Activated CD8-positive, alpha-beta T cell treated with anti-CD3 and anti-CD28 coated beads for 36 hours (primary cell): ENCODE data around the gene SERPIND1. TPM values are rescaled to one million over a fixed set of nuclear protein-coding genes. Genes with fewer than 3 reads are reported as not detected.
"Not testable (repeated sequence)": the region's sequence is repeated elsewhere in the genome, so short reads cannot be mapped to it uniquely, and the experiment has no call there.

Experiments
- ATAC-seq: fragments of 200-7000 bp; cut with Tn5 transposase; one replicate; pipeline ENCODE4 v1.10.0; 2021; ENCODE audit warnings: mild to moderate bottlenecking, moderate library complexity
- CTCF ChIA-PET: fragments of 350-600 bp; sonication (Branson Sonifier 250); formaldehyde crosslinking; loops from one replicate; lab custom pipeline; 2021; ENCODE audit warnings: antibody characterized with exemption; lab: Charles Lee
- POLR2A ChIA-PET: fragments of 350-600 bp; sonication (Branson Sonifier 250); formaldehyde crosslinking; loops from one replicate; lab custom pipeline; 2021; ENCODE audit warnings: antibody characterized with exemption; lab: Charles Lee
- DNase-seq: peaks from one replicate; pipeline ENCODE4 v3.0.0-alpha.2; 2020
- H3K27ac Mint-ChIP-seq: one replicate; pipeline ENCODE4 v1.8.0; 2021; ENCODE audit warnings: mild to moderate bottlenecking, mixed read lengths
- H3K27me3 Mint-ChIP-seq: one replicate; pipeline ENCODE4 v1.8.0; 2021; ENCODE audit warnings: mixed read lengths
- H3K36me3 Mint-ChIP-seq: one replicate; pipeline ENCODE4 v1.8.0; 2021; ENCODE audit warnings: low read depth, mixed read lengths
- H3K4me1 Mint-ChIP-seq: one replicate; pipeline ENCODE4 v1.8.0; 2021; ENCODE audit warnings: low read depth, mixed read lengths
- H3K4me3 Mint-ChIP-seq: one replicate; pipeline ENCODE4 v1.8.0; 2021; ENCODE audit warnings: mild to moderate bottlenecking, moderate library complexity, mixed read lengths
- H3K9me3 Mint-ChIP-seq: one replicate; pipeline ENCODE4 v1.8.0; 2021; ENCODE audit warnings: mixed read lengths
- intact Hi-C: fragments of 100-400 bp; cut with micrococcal nuclease; formaldehyde crosslinking; loops from one replicate; pipeline ENCODE4 v1.10.0; 2022
- total RNA-seq, 2 experiments: library from RNA; stranded (reverse); gene quantifications; one replicate each; pipeline ENCODE4 v1.2.3, GENCODE V29; 2021
- TF ChIP-seq, protein P1 (sequence below): fragments of 200-600 bp; IDR thresholded peaks from one replicate; pipeline ENCODE4 v1.8.0; 2022; ENCODE audit warnings: antibody characterized with exemption, mild to moderate bottlenecking

SERPIND1 gene
- total RNA-seq, 2 experiments from 2014 or later, result not detected

DNA sequence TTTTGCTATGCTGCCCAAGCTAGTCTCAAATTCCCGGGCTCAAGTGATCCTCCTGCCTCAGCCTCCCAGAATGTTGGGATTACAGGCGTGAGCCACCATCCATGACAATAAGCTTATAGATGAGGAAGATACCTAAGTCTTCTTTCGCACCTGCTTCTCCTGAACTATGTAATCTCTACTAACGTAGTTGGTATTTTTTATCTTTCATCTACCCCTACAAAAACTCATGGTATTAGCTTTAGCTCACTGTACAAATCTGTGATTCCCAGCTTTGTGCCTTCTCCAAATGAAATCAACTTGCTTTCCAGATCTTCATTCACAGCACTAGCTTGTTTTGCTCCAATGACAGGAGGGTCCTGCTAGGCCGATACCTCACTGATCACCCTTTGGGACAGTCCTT, 48.3 kb downstream of the SERPIND1 start:
- Mint-ChIP-seq H3K9me3 (no peaks in the 10 kb centered on the region), H3K4me3 (no peak overlapping the region), H3K36me3 (peaks cover 3% of the 10 kb centered on the region), H3K27me3 (no peaks in the 10 kb centered on the region), H3K4me1 (no peaks in the 10 kb centered on the region), H3K27ac (peak overlapping the region; percentile 24)
- ChIA-PET POLR2A (no interaction called here), CTCF (no interaction called here)
- DNase-seq (no peak), ATAC-seq (no peak)
- intact Hi-C loops, result no loop called here
- TF ChIP-seq, protein P1, sequence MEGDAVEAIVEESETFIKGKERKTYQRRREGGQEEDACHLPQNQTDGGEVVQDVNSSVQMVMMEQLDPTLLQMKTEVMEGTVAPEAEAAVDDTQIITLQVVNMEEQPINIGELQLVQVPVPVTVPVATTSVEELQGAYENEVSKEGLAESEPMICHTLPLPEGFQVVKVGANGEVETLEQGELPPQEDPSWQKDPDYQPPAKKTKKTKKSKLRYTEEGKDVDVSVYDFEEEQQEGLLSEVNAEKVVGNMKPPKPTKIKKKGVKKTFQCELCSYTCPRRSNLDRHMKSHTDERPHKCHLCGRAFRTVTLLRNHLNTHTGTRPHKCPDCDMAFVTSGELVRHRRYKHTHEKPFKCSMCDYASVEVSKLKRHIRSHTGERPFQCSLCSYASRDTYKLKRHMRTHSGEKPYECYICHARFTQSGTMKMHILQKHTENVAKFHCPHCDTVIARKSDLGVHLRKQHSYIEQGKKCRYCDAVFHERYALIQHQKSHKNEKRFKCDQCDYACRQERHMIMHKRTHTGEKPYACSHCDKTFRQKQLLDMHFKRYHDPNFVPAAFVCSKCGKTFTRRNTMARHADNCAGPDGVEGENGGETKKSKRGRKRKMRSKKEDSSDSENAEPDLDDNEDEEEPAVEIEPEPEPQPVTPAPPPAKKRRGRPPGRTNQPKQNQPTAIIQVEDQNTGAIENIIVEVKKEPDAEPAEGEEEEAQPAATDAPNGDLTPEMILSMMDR, result no peak

DNA sequence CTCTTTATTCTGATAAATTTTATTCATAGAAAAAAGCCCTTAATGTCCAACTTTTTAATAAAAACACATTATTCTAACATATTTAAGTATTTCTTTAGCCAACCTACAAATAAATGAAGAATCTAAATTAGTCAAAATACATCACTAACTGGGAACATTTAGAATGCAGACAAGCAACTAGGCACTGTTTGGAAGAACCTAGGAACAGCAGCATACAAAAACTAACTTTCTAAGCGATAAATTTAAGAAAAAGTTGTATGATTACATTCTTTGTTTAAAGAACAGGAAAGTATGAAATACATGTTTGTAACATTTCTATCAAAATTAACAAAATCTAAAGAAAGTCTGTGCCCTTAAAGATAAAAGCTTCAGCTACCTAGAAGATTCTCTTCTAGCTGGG, 49.4 kb downstream of the SERPIND1 start:
- POLR2A ChIA-PET, result no interaction called here
- Mint-ChIP-seq H3K9me3 (no peaks in the 10 kb centered on the region), H3K4me1 (no peaks in the 10 kb centered on the region), H3K27me3 (no peaks in the 10 kb centered on the region), H3K36me3 (peaks cover 7% of the 10 kb centered on the region), H3K27ac (no peak overlapping the region), H3K4me3 (no peak overlapping the region)
- TF ChIP-seq, protein P1, result no peak
- no peak for ATAC-seq
- no peak for DNase-seq
- CTCF ChIA-PET, result interaction anchor here (1.2 kb wide), 1 partner anchor 39 kb away, joined by 5 read pairs; no protein-coding TSS in a partner anchor
- intact Hi-C loops, result no loop called here

DNA sequence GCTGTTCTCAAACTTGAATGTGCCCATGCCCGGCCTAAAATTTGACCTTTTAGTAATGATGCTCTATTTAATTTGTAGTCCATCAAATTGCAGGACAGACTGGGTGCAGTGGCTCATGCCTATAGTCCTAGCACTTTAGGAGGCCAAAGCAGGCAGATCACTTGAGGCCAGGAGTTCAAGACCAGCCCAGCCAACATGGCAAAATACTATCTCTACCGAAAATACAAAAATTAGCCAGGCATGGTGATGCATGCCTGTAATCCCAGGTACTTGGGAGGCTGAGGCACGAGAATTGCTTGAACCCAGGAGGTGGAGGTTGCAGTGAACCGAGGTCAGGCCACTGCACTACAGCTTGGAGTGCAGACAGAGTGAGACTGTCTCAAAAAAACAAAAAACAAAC, 51.3 kb downstream of the SERPIND1 start:
- CTCF ChIA-PET, result interaction anchor here (0.6 to 1.6 kb wide), 3 partner anchors 14 to 41 kb away, joined by 3 to 4 read pairs (median 3); no protein-coding TSS in a partner anchor
- POLR2A ChIA-PET, result not testable (repeated sequence)

DNA sequence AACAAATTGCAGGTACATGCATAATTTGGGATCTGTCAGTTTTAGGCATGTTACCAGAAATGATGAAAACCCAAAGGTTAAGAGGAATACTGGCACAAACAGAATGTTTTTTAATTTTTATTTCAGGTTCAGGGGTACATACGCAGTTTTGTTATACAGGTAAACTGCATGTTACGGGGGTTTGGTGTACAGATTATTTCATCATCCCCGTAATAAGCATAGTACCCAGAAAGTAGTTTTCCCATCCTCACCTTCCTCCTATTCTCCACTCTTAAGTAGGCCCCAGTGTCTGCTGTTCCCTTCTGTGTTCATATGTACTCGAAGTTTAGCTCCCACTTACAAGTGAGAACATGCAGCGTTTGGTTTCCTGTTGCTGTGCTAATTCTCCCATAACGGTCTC, 51.7 kb downstream of the SERPIND1 start:
- TF ChIP-seq, protein P1, result no peak

More for the DNA sequence above, 51.3 kb downstream of the SERPIND1 start:
- ATAC-seq, H3K9me3 Mint-ChIP-seq, H3K4me1 Mint-ChIP-seq, intact Hi-C loops, H3K27ac Mint-ChIP-seq, H3K4me3 Mint-ChIP-seq, H3K27me3 Mint-ChIP-seq, DNase-seq: not testable (repeated sequence)
- H3K36me3 Mint-ChIP-seq, result peaks cover 13% of the 10 kb centered on the region

DNA sequence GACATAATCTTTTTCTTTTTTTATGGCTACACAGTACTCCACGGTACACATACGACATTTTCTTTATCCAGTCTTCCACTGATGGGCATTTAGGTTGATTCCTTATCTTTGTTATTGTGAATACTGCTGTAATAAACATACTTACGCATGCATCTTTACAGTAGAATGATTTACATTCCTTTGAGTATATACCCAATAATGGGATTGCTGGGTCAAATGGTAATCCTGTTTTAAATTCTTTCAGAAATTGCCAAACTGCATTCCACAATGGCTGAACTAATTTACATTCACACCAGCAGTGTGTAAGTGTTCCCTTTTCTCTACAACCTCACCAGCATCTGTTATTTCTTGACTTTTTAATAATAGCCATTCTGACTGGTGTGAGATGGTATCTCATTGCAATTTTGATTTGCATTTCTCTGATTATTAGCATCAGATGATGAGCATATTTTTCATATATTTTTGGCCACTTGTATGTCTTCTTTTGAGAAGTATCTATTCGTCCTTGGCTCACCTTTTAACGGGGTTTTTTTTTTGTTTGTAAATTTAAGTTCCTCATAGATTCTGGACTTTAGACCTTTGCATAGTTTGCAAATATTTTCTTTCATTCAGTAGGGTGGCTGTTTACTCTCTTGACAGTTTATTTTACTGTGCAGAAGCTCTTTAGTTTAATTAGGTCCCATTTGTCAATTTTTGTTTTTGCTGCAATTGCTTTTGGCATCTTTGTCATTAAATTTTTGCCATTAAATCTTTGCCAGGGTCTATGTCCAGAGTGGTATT, 52.6 kb downstream of the SERPIND1 start:
- CTCF ChIA-PET, result interaction anchor here (1.5 kb wide), 1 partner anchor 43 kb away, joined by 4 read pairs; no protein-coding TSS in a partner anchor
- H3K4me3 Mint-ChIP-seq, intact Hi-C loops, POLR2A ChIA-PET, ATAC-seq, H3K4me1 Mint-ChIP-seq, H3K27ac Mint-ChIP-seq, H3K9me3 Mint-ChIP-seq, H3K27me3 Mint-ChIP-seq, DNase-seq: not testable (repeated sequence)
- peaks cover 17% of the 10 kb centered on the region for H3K36me3 Mint-ChIP-seq

More for the DNA sequence above, 51.7 kb downstream of the SERPIND1 start:
- peaks cover 15% of the 10 kb centered on the region for H3K36me3 Mint-ChIP-seq
- ChIA-PET POLR2A (no interaction called here), CTCF (interaction anchor here (1.5 to 1.6 kb wide), 2 partner anchors 20 to 42 kb away, joined by 3 to 4 read pairs; no protein-coding TSS in a partner anchor)
- H3K27ac Mint-ChIP-seq, result no peak overlapping the region
- H3K9me3 Mint-ChIP-seq, result no peaks in the 10 kb centered on the region
- H3K4me1 Mint-ChIP-seq, result no peaks in the 10 kb centered on the region
- H3K4me3 Mint-ChIP-seq, result no peak overlapping the region
- intact Hi-C loops, result no loop called here
- ATAC-seq (no peak), DNase-seq (no peak)
- H3K27me3 Mint-ChIP-seq, result no peaks in the 10 kb centered on the region
